Measurements from ENCODE around the gene TMEM61. TPM values are rescaled to one million over a fixed set of nuclear protein-coding genes. Genes with fewer than 3 reads are reported as not detected.

Gene TMEM61
- total and polyA plus RNA-seq, 11 donors = 0.48 to 1.2 TPM; not detected in 9

DNA sequence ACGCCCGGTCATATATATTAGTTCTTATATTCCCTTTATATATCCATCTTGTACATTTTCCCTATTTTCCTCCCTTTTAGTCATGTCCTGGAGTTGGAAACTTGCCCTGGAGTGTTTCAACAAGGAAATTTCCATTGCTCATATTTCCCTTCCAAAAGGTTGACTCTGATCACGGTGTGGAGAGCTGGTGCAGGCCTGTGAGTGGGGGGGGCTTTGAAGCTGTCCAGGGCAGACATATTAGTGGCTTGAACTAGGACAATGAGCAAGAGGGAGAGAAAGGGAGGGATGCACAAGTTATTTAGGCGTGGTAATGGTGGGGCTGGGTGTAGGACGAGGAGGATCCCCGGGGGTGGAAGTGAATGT, 30.4 kb upstream of the TMEM61 start:
- TF ChIP-seq, protein P1, sequence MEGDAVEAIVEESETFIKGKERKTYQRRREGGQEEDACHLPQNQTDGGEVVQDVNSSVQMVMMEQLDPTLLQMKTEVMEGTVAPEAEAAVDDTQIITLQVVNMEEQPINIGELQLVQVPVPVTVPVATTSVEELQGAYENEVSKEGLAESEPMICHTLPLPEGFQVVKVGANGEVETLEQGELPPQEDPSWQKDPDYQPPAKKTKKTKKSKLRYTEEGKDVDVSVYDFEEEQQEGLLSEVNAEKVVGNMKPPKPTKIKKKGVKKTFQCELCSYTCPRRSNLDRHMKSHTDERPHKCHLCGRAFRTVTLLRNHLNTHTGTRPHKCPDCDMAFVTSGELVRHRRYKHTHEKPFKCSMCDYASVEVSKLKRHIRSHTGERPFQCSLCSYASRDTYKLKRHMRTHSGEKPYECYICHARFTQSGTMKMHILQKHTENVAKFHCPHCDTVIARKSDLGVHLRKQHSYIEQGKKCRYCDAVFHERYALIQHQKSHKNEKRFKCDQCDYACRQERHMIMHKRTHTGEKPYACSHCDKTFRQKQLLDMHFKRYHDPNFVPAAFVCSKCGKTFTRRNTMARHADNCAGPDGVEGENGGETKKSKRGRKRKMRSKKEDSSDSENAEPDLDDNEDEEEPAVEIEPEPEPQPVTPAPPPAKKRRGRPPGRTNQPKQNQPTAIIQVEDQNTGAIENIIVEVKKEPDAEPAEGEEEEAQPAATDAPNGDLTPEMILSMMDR (IDR thresholded peaks at IDR 0.05) = no peak
- no peak for TF ChIP-seq POLR2A (IDR thresholded peaks at IDR 0.05)
- H3K36me3 ChIP-seq = no peaks in the 10 kb centered on the region
- ATAC-seq = peak in 3 of 4 donors; percentile 5 to 40 (median 25)
- H3K4me1 ChIP-seq = peaks cover 0 to 14% (median 9%) of the 10 kb centered on the region in 12 donors
- H3K27ac ChIP-seq = peak overlapping the region in 3 of 12 donors; percentile 50 to 69 (median 65)
- 49 to 53% (median 50%) methylated on average over 6 of the region's 6 CpGs for WGBS, 4 donors
- H3K4me3 ChIP-seq = peak overlapping the region in 1 of 12 donors; percentile 36
- no peak for DNase-seq
- H3K27me3 ChIP-seq = no peaks in the 10 kb centered on the region
- intact Hi-C loops (cut with DNase I) = loop anchor here (1.0 to 5.0 kb wide), 7 partner anchors 45 to 73 kb away; partner anchors contain the start of gene BSND (in 1 of the 10)
- no peaks in the 10 kb centered on the region for H3K9me3 ChIP-seq

DNA sequence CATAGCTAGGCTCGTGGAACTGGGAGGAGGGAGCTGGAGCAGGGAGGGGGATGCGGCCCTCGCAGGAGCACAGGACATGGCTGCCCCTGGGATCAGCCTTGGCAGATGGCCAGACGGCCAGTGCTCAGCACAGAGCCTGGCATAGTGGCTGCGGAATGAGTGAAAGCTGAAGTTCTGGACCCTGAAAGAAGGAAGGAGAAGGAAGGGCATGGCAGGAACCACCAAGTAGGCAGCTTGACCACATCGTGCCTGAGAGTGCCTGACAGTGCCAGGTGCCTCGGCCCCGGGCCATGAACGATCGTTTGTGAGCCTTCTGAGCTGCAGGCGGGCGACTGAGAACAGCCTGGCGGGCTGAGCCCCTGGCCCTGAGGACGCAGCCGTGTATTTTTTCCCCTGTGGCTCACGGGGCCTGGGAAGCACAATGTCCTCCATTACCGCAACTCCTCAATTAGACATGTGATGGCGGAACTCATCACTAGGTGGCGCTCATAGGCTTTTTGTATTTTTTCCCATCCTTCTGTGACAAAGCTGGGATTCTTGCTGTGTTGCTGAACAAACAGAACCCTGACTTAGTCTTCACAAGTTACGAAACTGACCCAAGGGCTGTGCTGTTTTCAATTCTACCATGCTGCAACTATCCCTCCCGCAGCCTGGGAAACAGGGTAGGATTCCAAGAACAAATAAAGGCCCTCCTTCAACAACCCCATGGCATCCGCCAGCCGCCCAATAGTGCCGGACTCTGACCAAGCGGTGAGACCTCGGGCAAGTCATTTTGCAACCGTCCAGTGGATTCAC, 29.9 kb upstream of the TMEM61 start:
- peak; percentile 52 to 72 (median 66) for DNase-seq

DNA sequence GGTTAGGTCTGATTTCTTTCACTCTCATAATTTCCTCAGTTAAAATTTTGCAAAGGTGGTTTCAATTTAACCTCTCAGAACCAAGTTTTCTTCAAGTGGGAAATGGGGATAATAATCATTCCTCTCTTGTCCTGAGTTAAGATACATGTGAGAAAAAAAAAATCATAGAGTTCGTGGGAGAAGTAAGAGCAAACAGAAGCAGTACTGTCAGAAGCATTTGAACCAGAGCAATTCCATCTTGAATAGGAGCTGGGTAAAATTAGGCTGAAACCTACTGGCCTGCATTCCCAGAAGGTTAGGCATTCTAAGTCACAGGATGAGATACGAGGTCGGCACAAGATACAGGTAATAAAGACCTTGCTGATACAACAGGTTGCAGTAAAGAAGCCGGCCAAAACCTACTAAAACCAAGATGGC, 28.6 kb upstream of the TMEM61 start:
- TF ChIP-seq POLR2A (IDR thresholded peaks at IDR 0.05) = no peak
- TF ChIP-seq, protein P1 (IDR thresholded peaks at IDR 0.05) = no peak
- Histone ChIP-seq H3K4me1 (peaks cover 0 to 13% (median 9%) of the 10 kb centered on the region in 12 donors), H3K27ac (no peak overlapping the region), H3K4me3 (no peak overlapping the region), H3K9me3 (no peaks in the 10 kb centered on the region), H3K36me3 (no peaks in the 10 kb centered on the region), H3K27me3 (no peaks in the 10 kb centered on the region)
- ATAC-seq (no peak), DNase-seq (no peak)
- intact Hi-C loops (cut with DNase I) = loop anchor here in 8 of 10 donors (2.0 to 5.0 kb wide), 5 partner anchors 43 to 71 kb away; partner anchors contain the start of gene BSND (in 1 of the 8)
- 91 to 95% (median 93%) methylated on average over 4 of the region's 4 CpGs for WGBS, 4 donors

More for the DNA sequence above, 29.9 kb upstream of the TMEM61 start:
- WGBS, 4 donors = 24 to 29% (median 25%) methylated on average over 23 to 27 of the region's 27 CpGs
- Histone ChIP-seq H3K4me3 (peak overlapping the region in 10 of 12 donors; percentile 23 to 44 (median 36)), H3K36me3 (no peaks in the 10 kb centered on the region), H3K27me3 (no peaks in the 10 kb centered on the region), H3K4me1 (peaks cover 0 to 13% (median 9%) of the 10 kb centered on the region in 12 donors), H3K27ac (peak overlapping the region in 7 of 12 donors; percentile 47 to 69 (median 60)), H3K9me3 (no peaks in the 10 kb centered on the region)
- intact Hi-C loops (cut with DNase I) = loop anchor here (1.0 to 5.0 kb wide), 7 partner anchors 44 to 72 kb away; partner anchors contain the start of gene BSND (in 1 of the 10)
- TF ChIP-seq, protein P1 (IDR thresholded peaks at IDR 0.05) = peak; percentile 72 to 81 (median 78)
- TF ChIP-seq POLR2A (IDR thresholded peaks at IDR 0.05) = no peak
- ATAC-seq = peak; percentile 68 to 91 (median 84)
